Peyer's patch (tissue), 4 donors: ENCODE results near the gene EPHB2.

Experiments
- POLR2A ChIP-seq, 2 donors: fragments of 450-650 bp; IDR thresholded peaks; one replicate each; pipeline ENCODE4 v1.5.1; 2017; ENCODE audit warnings: antibody characterized with exemption in 2 of 2, mild to moderate bottlenecking in 2 of 2, moderate library complexity in 2 of 2
- TF ChIP-seq, protein P1 (sequence below), 6 experiments: fragments of 450-650 bp in 4 of 6; fragments of 200-600 bp in 2 of 6; sonication (generic) in 1 of 6; IDR thresholded peaks; one replicate each; pipeline ENCODE4 v1.5.1; 2017 to 2019; ENCODE audit warnings: antibody characterized with exemption in 6 of 6, mild to moderate bottlenecking in 3 of 6, moderate library complexity in 1 of 6

DNA sequence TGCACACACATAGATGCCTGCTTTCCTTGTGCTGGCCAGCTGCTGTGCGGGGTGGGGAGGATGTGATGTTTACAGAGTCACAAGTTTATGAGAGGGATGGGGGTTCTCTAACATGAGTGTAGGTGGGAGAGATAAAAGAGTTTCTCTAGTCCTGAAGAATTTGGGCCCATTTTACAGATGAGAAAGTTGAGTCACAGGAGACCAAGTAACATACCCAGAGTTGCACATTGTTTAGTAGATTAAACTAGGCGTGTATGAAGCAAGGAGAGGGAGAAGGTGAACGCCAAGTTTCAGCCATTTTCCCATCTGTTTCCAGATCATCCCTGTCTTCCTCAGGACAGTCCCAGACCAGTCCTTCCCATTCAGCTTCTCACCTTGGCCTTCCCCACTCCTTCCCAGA lies 126.7 kb downstream of the EPHB2 start:
- TF ChIP-seq, protein P1, sequence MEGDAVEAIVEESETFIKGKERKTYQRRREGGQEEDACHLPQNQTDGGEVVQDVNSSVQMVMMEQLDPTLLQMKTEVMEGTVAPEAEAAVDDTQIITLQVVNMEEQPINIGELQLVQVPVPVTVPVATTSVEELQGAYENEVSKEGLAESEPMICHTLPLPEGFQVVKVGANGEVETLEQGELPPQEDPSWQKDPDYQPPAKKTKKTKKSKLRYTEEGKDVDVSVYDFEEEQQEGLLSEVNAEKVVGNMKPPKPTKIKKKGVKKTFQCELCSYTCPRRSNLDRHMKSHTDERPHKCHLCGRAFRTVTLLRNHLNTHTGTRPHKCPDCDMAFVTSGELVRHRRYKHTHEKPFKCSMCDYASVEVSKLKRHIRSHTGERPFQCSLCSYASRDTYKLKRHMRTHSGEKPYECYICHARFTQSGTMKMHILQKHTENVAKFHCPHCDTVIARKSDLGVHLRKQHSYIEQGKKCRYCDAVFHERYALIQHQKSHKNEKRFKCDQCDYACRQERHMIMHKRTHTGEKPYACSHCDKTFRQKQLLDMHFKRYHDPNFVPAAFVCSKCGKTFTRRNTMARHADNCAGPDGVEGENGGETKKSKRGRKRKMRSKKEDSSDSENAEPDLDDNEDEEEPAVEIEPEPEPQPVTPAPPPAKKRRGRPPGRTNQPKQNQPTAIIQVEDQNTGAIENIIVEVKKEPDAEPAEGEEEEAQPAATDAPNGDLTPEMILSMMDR (IDR thresholded peaks at IDR 0.05), result no peak
- TF ChIP-seq POLR2A (IDR thresholded peaks at IDR 0.05), result no peak
